GM12875 (cell line): Measurements from ENCODE around the gene UST.
"Not testable (repeated sequence)": the region's sequence is repeated elsewhere in the genome, so short reads cannot be mapped to it uniquely, and the experiment has no call there.

Experiments used
- H3K4me3 ChIP-seq: one replicate; pipeline ENCODE4 v1.5.1; 2011; ENCODE audit warnings: low read depth, low read length, control low read depth
- TF ChIP-seq, protein P1 (sequence below): IDR thresholded peaks from 2 replicates; pipeline ENCODE4 v1.5.1; 2011; ENCODE audit warnings: low read depth, mild to moderate bottlenecking, control low read depth, inconsistent platforms, low read length, moderate library complexity, borderline replicate concordance; ENCODE audit not compliant: insufficient read depth

The UST gene

DNA sequence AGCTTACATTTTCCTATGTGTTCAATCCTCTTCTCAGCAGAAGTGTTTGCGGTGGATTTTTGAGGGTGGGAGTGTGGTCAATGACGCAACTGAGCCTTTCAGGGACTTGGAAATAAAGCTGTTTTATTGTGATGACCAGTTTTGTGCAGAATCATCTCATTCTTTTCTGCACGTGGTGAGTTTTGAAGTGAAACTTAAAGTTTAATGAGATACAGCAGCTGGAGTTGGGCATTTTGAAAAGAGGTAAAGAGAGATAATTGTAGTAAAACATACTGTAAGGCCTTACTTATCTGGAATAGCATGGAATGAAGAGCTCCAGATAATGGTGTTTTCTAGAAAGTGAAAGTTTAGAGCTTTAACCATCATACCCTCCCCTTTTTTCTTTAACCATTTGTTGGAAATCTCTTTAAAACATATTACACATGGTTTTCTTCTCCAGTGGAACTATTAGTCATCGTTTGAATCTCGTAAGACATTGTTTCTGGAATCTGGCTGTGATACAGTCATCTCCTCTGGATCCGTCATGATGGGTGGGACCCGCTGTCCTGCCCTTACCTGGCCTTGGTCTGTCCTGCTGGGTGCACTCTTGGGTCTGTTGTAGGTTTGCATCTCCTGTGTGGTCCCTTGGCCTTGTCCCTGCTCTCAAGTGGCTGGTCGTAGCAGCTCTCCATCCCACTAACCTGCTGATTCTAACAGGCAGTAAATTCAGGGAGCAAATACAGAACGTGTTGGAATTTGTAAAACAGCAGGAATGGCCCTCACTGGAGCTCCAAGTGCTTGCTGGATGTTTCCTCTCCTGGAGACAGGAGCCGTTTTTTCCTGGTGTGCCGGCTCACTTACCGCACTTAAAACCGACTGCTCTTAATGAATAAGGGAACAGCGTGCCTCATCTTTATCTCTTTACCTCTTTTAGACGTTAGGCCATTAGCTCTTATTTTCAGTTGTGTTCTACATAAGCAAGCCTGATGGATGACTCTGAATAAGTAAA lies 29.8 kb downstream of the UST start:
- H3K4me3 ChIP-seq = no peak overlapping the region
- TF ChIP-seq, protein P1, sequence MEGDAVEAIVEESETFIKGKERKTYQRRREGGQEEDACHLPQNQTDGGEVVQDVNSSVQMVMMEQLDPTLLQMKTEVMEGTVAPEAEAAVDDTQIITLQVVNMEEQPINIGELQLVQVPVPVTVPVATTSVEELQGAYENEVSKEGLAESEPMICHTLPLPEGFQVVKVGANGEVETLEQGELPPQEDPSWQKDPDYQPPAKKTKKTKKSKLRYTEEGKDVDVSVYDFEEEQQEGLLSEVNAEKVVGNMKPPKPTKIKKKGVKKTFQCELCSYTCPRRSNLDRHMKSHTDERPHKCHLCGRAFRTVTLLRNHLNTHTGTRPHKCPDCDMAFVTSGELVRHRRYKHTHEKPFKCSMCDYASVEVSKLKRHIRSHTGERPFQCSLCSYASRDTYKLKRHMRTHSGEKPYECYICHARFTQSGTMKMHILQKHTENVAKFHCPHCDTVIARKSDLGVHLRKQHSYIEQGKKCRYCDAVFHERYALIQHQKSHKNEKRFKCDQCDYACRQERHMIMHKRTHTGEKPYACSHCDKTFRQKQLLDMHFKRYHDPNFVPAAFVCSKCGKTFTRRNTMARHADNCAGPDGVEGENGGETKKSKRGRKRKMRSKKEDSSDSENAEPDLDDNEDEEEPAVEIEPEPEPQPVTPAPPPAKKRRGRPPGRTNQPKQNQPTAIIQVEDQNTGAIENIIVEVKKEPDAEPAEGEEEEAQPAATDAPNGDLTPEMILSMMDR = no peak

DNA sequence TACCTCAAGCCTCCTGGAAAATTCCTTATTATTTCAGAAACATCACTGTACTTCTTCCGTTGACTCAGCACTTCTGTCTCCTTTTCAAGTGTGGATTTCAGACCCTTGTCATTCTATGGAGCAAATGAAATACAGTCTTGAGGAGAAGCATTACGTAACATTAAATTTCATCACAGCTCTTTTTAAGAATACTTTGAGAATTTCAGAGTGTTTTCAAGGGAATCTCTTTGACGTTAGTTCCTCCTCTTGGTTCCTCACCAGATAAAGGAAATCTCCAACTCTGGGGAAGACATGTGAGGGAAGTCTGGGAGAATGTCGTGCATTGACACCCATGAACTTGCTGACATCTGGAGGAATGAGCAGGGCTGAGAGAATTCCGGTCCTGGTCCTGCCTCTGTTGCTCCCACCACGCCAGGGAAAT lies 32.3 kb downstream of the UST start:
- TF ChIP-seq, protein P1 = no peak
- no peak overlapping the region for H3K4me3 ChIP-seq

DNA sequence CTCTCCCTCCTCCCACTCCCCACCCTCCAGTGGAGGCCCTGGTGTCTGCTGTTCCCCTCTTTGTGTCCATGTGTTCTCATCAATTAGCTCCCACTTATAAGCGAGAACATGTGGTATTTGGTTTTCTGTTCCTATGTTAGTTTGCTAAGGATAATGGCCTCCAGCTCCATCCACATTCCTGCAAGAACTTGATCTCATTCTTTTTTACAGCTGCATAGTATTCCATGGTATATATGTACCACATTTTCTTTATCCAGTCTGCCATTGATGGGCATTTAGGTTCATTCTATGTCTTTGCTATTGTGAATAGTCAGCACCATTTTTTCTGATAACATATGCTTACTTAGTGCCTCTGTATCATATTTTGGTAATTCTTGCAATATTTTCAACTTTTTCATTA lies 33.6 kb downstream of the UST start:
- H3K4me3 ChIP-seq = not testable (repeated sequence)

DNA sequence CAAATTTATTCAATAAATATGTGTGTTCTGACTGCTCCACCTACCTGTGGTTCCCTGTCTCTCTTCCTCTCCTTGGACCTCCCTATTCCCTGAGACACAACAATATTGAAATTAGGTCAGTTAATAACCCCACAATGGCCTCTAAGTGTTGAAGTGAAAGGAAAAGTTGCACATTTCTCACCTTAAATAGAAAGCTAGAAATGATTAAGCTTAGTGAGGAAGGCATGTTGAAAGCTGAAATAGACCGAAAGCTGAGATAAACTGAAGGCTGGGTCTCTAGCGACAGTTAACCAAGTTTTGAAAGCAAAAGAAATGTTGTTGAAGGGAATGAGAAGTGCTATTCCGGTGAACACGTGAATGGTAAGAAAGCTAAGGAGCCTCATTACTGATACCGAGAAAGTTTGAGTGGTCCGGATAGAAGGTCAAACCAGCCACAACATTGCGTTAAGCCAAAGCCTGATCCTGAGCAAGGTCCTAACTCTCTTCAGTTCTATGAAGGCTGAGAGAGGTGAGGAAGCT lies 34.1 kb downstream of the UST start:
- TF ChIP-seq, protein P1 = no peak

DNA sequence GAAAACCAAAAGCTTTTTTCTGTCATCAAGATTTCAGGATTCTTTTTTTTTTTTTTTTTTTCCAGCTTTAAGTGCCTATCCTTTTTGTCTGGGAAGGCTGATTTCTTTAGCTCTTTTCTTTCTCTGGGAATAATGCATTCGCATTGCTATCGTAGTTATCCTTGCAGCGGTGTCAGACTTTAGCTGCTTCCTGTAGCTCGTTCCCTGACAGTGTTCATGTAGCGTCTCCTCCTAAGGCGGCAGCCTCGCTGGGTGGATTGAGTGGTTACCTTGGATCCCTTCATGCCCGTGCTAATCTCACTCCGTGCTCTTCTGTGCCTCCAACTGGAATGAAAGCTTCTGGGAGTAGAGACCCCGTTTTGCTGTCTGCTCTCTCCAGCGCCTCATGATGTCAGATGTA lies 43.1 kb downstream of the UST start:
- TF ChIP-seq, protein P1 = no peak
- no peak overlapping the region for H3K4me3 ChIP-seq

More for the DNA sequence above, 34.1 kb downstream of the UST start:
- H3K4me3 ChIP-seq = no peak overlapping the region

DNA sequence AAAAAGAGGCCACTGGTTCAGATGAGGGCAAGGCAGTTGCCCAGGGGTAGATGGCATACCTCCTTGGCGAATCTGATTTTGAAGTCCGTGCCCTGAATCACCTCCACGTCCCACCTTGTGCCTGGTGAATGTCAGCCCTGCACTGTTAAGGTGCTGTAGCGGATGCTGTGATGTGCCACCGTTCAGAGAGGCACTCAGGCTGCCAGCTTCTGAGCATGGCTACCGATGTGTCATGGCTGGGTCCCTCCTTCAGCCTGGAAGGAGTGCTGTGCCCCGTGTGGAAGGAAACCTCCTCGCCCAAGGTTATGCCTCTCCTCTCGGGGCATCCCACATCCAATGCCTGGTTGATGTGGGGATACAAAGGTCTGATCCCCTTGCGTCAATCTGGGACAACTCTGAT lies 43.6 kb downstream of the UST start:
- TF ChIP-seq, protein P1 = no peak
- no peak overlapping the region for H3K4me3 ChIP-seq

DNA sequence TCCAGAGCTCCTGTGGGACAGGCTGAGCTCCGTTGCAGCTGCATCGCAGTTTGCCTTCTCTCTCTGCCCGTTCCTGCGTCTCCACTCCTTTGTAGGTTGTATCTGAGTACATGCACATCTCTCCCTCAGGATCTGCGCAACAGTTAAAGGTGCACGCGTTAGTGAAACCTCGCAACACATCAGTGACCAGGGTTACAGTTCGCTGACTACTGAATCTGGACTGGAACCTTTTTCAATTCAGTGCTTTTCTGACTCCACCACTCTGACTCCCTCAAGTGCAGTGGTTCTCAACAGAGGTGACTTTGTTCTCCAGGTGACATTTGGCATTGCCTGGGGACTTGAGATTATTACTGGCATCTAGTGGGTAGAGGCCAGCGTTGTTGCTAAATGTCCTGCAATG lies 44.0 kb downstream of the UST start:
- H3K4me3 ChIP-seq = no peak overlapping the region
- TF ChIP-seq, protein P1 = no peak
